ENCODE data around the gene MB21D2. TPM values are rescaled to one million over a fixed set of nuclear protein-coding genes. Genes with fewer than 3 reads are reported as not detected.

MB21D2 gene
- total and polyA plus RNA-seq, 2 of the 8 experiments (the other 6 are each of a cell fraction or from before 2014, with no cell fraction given): 10.0 to 21.0 TPM

- DNase-seq (ENCODE audit: low read depth in 1 of 2, low spot score in 2 of 2): no peak
- Histone ChIP-seq H2BK15ac (ENCODE audit: low read length) (no peak overlapping the region), H2BK12ac (ENCODE audit: low read depth, low read length) (no peak overlapping the region), H4K91ac (replicated peaks; ENCODE audit: insufficient read length, low read length) (no peak overlapping the region), H3K9ac (replicated peaks in 1 of 4; ENCODE audit: extremely low read depth in 1 of 4, low read depth in 3 of 4, low read length in 3 of 4) (no peak overlapping the region), H3K23me2 (ENCODE audit: low read depth, low read length) (peaks cover 6% of the 10 kb centered on the region; the same call in 1 of the 2 replicates), H3K79me1 (ENCODE audit: low read depth, low read length) (no peaks in the 10 kb centered on the region), H2AK5ac (ENCODE audit: low read depth, low read length) (no peak overlapping the region), H3K27ac (ENCODE audit: low read depth, low read length) (no peak overlapping the region), H3K4me2 (ENCODE audit: insufficient read depth in 1 of 2, low read depth in 2 of 2, low read length in 2 of 2) (peak overlapping the region; percentile 30 to 51), H3K9me3 (ENCODE audit: insufficient read depth in 2 of 2, low read depth in 1 of 2, low read length in 1 of 2) (no peaks in the 10 kb centered on the region), H3K4me1 (replicated peaks in 1 of 4; ENCODE audit: control insufficient read depth in 3 of 4, insufficient read depth in 4 of 4, low read length in 3 of 4) (peaks cover 0 to 17% (median 9%) of the 10 kb centered on the region in 4 experiments; a peak in 4 of 7 replicates), H3K23ac (ENCODE audit: insufficient read length) (no peak overlapping the region), H3K18ac (ENCODE audit: extremely low read depth, low read length) (no peak overlapping the region), H2BK5ac (ENCODE audit: low read depth, low read length) (no peak overlapping the region), H3K4ac (replicated peaks; ENCODE audit: insufficient read length, low read depth, low read length) (no peak overlapping the region), H3K56ac (replicated peaks; ENCODE audit: insufficient read length, low read depth, low read length) (no peak overlapping the region), H3K79me2 (ENCODE audit: control insufficient read depth in 1 of 2, insufficient read depth in 2 of 2, low read length in 2 of 2) (no peaks in the 10 kb centered on the region), H3K27me3 (replicated peaks in 1 of 4; ENCODE audit: control insufficient read depth in 3 of 4, extremely low read depth in 1 of 4, insufficient read depth in 3 of 4, low read length in 3 of 4) (no peaks in the 10 kb centered on the region; a peak in 1 of 7 replicates), H4K20me1 (replicated peaks in 1 of 2; ENCODE audit: control insufficient read depth in 1 of 2, insufficient read depth in 2 of 2, low read length in 2 of 2) (no peaks in the 10 kb centered on the region), H3K4me3 (ENCODE audit: extremely low read depth in 1 of 4, insufficient read depth in 2 of 4, low read depth in 3 of 4, low read length in 4 of 4) (peak overlapping the region in 1 of 4 experiments; percentile 21; a peak in 1 of 8 replicates), H2BK20ac (ENCODE audit: low read length) (no peak overlapping the region), H3K14ac (ENCODE audit: insufficient read length) (no peak overlapping the region), H3K36me3 (ENCODE audit: control insufficient read depth in 2 of 4, insufficient read depth in 4 of 4, low read length in 3 of 4) (no peaks in the 10 kb centered on the region), H2AFZ (ENCODE audit: low read length) (no peak overlapping the region), H4K8ac (ENCODE audit: extremely low read depth, insufficient read depth, low read length) (no peak overlapping the region), H2BK120ac (replicated peaks; ENCODE audit: low read depth, low read length) (no peak overlapping the region), H4K5ac (ENCODE audit: insufficient read length, low read depth, low read length) (no peak overlapping the region)
- no peak for FAIRE-seq
- ChIA-PET POLR2A (ENCODE audit: partially characterized antibody) (no interaction called here), CTCF (ENCODE audit: partially characterized antibody) (interaction anchor here (1.0 to 2.1 kb wide), 4 partner anchors 104 to 204 kb away, joined by 3 to 5 read pairs (median 4); no protein-coding TSS in a partner anchor)
- TF ChIP-seq SUZ12 (IDR thresholded peaks at IDR 0.05; ENCODE audit: low read length): no peak
- no peak for TF ChIP-seq EGR1 (IDR thresholded peaks at IDR 0.05; ENCODE audit: borderline replicate concordance, low read depth, low read length)
- no peak for TF ChIP-seq PHF8 (conservative IDR thresholded peaks at IDR 0.05; ENCODE audit: low read depth, low read length)
- no peak for TF ChIP-seq CHD1 (IDR thresholded peaks at IDR 0.05; ENCODE audit: low read depth, low read length)
- TF ChIP-seq CHD2 (IDR thresholded peaks at IDR 0.05; ENCODE audit: low read length): no peak
- no peak for TF ChIP-seq GTF2F1 (IDR thresholded peaks at IDR 0.05; ENCODE audit: borderline replicate concordance, low read depth, low read length)
- no peak for TF ChIP-seq POU5F1 (IDR thresholded peaks at IDR 0.05; ENCODE audit: low read depth, low read length)
- TF ChIP-seq SIN3A (conservative IDR thresholded peaks at IDR 0.05 in 1 of 2, IDR thresholded peaks at IDR 0.05 in 1 of 2; ENCODE audit: low read depth in 1 of 2, low read length in 2 of 2): no peak
- TF ChIP-seq, protein P1, sequence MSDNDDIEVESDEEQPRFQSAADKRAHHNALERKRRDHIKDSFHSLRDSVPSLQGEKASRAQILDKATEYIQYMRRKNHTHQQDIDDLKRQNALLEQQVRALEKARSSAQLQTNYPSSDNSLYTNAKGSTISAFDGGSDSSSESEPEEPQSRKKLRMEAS (IDR thresholded peaks at IDR 0.05): no peak
- TF ChIP-seq SAP30 (IDR thresholded peaks at IDR 0.05; ENCODE audit: insufficient read depth, insufficient replicate concordance, low read length): no peak
These were observed 4.1 kb upstream of the MB21D2 start for GRCh38 chr3:192921793-192922192.

Data from H1 (cell line).